HG03103 (cell line): Measurements from ENCODE around the gene TEDC1.

Experiments
- ATAC-seq: cut with Tn5 transposase; IDR thresholded peaks from one replicate; pipeline ENCODE4 v1.9.1; 2021; ENCODE audit warnings: low read depth; ENCODE audit not compliant: unreplicated experiment

Gene TEDC1

DNA sequence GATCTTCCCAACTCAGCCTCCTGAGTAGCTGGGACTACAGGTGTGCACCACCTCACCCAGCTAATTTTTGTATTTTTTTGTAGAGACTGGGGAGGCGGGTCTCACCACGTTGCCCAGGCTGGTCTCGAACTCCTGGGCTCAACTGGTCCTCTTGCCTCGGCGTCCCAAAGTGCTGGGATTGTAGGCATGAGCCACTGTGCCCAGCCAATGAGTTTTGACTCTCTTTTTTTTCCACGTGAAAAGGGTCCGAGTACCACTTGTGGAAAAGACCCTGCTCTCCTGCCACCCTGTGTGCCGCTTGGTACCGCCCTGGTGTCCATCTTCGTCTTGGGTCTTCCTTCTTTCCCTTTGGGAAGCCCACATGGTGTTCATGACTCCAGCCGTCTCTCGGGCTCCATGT lies 17.6 kb downstream of the TEDC1 start:
- no peak for ATAC-seq

DNA sequence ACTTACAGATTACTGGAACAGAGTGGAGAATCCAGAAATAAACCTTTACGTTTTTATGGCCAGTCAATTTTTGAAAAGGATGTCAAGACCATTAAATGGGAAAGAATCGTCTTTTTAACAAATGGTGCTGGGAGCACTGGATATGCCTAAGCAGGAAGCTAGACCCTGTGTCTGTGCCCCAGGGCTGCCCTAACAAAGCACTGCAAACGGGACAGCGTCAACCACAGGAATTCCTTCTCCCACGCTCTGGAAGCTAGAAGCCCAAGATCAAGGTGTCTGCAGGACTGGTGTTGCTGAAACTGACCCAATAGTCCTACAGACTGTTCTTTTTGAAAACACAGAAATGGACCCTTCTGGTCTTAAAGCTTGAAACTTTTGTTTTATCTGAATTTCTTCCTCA lies 26.1 kb downstream of the TEDC1 start:
- no peak for ATAC-seq

DNA sequence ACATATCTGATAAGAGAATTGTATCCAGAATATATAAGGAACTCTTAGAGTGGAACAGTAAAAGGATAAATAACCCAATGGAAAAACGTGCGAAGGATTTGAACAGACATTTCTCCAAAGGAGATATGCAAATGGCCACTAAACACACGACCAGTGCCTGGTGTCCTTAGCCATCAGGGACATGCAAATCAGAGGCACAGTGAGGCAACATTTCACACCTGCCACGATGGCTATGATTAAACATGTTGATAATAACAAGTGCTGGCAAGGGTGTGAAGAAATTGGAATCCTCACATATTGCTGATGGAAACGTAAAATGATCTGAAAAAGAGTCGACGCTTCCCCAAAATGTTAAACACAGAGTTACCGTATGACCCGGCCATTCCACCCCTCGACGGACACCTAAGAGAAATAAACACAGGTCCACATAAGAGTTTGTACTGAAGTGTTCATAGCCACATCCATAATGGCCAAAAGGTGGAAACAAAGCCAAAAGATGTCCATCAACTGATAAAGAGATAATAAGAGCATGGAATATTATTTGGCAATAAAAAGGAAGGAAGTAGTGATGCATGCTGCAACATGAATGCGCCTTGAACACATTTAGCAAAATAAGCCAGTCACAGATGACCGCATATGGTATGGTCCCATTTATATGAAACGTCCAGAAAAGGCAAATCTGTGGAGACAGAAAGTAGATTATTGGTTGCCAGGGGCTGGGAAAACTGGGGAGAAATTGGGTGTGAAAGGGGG lies 29.1 kb downstream of the TEDC1 start:
- no peak for ATAC-seq

DNA sequence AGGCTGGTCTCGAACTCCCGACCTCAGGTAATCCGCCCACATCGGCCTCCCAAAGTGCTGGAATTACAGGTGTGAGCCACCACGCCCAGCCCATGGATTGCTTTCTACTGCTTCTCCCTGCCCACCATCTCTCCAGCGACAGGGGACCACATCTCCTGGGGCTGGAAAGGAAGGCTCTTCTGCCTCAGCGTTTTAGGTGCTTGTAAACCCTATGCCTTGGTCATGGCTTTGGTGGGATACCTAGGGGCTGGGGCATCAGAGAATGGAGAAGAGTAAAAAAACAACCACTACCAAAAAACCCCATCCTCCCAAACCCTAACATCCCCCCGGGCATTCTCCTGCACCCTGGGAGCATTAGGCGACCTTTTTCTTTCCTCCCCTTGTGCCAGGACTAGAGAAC lies 34.3 kb downstream of the TEDC1 start:
- ATAC-seq: no peak

DNA sequence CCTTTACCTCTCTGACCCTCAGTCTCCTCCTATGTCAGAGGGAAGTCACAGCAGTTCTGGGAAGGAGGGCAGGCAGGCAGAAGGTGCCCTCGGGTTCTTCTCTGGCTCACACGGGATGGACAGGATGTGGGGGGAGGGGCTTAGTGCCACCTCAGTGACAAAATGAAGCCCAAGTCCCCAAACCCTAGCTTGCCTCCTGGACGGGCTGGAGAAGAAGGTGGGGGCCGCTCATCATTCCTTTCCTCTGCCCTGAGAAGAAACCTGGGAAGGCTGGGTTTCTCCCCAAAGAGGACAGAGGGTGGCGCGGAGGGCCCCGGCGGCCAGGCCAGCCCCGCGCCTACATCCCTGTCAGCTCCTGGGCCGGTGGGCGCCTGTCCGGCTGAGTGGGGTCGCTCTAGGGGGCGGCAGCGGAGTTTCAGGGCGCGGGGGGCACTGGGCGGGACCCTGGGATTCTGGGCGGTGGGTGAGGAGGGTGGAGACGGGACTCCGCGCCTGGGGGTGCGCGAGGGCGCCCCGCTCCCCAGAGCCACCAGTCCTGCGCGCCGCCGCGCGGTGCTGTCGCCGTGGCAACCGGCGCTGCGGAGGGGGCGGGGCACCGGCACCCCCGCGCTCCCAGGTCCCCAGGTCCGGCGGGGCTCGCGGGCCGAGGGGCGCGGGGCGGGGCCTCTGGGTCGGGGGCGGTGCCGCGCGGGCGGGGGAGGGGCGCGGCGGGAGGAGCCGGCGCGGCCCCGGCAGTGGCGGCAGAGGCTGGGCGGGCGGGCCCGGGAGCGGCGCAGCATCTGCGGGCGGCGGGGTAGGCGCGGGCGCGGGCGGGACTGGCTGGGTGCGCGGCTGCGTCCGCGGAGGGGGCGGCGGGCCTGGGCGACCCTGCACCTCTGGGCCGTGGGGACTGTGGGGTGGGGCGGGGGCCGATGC lies 35.1 kb downstream of the TEDC1 start, which contains the start of gene TMEM121:
TMEM121 (plus strand) TSS at position 723 of the 915 bp plus-strand sequence. CDS start 2,252 bp downstream, outside the sequence.
- no peak for ATAC-seq

DNA sequence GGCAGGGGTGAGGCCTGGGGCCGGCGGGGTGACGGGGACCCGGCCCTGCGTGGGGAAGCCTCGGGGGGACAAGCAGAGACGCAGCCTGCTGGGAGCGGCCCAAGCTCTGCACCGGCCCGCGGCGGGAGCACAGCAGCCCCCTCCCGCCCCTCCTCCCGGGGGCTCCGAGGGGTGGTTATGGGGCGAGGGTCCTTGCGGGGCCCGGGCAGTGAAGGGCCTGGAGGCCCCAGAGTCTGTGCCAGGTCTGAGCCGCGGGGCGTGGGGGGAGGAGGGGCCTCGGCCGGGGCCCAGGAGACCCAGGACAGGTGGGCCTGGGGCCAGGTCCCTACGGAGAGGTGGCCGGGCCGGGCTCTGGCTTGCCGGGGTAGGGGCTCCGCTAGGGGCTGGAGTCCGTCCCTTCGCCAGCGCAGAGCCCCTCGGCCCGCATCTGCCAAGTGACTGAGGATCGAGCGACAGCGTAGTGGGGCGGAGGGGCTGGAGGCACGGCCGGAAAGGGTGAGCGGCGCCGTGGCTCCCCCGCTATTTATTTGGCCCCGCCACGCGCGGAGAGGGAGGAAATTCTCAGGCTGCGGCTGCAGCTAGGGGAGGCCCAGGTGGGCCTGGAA lies 35.8 kb downstream of the TEDC1 start:
- ATAC-seq: no peak

DNA sequence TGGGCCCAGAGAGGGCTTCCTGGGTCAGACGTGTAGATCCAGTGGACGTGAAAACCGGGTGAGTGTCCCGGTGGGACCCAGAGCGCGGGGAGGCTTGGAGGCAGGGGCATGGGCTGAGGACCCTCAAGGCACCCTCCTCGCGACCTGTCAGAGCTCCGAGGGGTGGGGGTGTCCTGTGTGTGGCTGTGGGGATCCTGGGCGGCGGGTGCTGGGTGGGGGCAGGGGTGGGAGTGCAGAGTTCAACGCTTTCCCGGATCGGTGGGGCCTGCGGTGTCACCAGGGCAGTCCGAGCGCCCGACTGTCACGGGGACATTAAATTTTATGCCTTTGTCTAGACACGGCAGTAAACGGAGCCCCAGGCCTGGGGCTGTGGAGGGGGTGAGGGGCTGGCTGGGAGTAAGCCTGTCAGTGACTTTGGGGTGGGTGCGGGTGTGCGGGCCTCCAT lies 36.4 kb downstream of the TEDC1 start:
- no peak for ATAC-seq

DNA sequence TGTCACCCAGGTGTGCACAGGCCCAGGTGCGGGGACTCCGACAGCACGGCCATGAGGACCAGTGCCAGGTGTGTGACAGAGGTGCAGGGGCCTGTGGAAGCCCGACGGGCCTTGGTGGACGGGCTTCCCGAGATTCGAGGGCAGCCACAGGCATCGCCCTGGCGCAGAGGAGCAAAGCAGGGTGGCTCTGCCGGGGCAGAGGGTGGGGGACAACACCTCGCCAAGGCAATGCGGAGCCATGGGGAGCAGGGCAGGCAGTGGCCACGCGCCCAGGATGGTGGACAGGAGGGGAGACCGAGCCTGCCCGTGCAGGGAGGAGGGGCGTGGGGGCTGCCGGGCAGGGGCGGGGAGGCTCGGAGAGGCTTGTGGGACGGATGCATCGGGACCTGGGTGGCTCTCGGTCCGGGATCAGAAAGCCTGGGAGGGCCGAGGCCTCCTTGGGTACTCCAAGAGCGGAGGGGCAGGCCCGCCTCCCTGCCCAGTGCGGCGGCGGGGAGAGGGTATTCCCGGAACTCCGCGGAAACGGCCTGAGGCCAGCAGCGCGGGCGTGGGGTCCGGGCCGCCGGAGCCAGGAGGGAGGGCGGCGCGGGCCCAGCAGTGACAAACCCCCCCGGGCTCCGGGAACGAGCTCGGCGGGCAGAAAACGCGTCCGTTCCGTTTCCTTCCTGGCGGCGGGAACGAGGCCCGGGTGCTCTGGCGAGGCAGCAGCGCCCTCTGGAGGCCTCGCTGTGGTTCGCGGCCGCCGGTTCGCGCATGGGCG lies 37.0 kb downstream of the TEDC1 start:
- no peak for ATAC-seq

DNA sequence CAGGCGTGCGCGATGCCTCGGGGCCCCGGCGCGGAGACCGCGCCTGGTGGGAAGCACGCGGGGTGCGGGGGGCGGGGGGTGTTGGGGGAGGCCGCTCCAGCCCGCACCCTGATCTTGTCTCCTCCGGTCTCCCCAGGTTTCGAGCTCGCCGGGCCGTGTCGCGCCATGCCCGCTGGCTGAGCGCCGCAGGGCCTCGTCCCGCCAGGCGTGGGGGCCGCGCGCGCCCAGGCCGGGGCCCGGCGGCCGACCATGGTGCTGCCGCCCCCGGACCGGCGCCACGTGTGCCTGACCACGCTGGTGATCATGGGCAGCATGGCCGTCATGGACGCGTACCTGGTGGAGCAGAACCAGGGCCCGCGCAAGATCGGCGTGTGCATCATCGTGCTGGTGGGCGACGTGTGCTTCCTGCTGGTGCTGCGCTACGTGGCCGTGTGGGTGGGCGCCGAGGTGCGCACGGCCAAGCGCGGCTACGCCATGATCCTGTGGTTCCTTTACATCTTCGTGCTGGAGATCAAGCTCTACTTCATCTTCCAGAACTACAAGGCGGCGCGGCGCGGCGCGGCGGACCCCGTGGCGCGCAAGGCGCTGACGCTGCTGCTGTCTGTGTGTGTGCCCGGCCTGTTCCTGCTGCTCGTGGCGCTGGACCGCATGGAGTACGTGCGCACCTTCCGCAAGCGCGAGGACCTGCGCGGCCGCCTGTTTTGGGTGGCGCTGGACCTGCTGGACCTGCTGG lies 37.7 kb downstream of the TEDC1 start:
- no peak for ATAC-seq

DNA sequence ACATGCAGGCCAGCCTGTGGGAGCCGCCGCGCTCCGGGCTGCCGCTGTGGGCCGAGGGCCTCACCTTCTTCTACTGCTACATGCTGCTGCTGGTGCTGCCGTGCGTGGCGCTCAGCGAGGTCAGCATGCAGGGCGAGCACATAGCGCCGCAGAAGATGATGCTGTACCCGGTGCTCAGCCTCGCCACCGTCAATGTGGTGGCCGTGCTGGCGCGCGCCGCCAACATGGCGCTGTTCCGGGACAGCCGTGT lies 38.2 kb downstream of the TEDC1 start:
- ATAC-seq: no peak

DNA sequence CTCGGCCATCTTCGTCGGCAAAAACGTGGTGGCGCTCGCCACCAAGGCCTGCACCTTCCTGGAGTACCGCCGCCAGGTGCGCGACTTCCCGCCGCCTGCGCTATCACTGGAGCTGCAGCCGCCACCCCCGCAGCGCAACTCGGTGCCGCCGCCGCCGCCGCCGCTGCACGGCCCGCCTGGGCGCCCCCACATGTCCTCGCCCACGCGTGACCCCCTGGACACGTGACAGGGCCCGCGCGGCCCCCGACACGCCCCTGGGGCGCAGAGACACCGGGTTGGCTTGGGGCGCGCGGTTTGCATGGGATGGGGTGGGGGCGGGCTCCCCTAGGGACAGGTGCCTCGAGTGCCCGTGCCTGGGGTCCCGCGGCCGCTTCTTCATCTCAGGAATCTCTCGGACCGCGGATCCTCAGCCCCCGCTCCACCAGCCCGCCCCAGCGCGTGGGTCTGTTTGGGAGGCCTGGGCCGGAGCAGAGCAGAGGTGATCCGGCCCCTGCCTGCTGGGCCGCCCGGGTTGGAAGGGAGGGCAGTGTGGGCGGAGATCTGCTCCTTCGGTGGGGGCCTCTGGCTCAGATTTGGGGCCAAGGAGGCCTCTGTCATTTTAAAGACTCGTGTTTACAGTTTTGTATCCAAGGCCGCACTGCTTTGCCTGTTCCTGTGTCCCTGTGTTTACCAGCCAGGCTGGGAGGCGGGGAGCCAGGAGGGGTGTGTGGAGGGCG lies 38.7 kb downstream of the TEDC1 start:
- ATAC-seq: no peak

DNA sequence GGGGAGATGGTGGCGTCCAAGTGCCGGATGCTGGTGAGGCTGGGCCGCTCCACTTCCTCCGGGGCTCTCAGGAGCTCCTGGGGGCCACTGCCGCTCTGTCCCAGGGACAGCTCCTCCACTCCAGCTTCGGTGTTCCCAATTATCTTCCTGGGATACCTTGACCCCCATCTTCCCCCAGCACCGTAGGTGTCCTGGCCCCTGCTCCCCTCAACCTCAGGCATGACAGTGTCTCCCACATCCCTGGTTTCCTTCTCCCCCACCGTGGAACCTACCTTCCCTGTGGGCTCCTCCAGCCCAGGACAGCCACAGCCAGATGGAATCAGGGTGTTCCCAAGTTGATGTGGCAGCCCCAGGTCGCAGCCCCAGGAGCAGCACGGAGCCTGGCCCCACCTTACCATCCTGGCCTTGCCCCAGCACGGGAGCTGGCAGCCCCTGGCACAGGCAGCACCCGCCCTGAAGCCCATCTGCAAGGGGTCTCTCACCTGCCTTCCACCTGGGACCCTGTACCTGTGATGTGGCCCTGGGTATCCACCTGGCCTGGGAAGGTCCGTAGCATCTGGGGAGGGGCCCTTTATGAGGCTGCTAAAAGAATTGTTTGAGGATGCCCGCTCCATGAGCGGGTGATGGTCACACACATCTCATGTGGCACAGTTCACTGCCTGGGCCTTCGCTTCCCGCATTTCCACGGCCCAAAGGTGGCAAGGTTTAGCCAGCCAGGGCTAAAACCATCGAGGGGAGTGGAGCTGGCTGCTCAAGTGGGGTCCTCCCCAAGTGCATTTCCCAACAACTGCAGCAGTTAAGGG lies 39.4 kb downstream of the TEDC1 start:
- ATAC-seq: no peak

DNA sequence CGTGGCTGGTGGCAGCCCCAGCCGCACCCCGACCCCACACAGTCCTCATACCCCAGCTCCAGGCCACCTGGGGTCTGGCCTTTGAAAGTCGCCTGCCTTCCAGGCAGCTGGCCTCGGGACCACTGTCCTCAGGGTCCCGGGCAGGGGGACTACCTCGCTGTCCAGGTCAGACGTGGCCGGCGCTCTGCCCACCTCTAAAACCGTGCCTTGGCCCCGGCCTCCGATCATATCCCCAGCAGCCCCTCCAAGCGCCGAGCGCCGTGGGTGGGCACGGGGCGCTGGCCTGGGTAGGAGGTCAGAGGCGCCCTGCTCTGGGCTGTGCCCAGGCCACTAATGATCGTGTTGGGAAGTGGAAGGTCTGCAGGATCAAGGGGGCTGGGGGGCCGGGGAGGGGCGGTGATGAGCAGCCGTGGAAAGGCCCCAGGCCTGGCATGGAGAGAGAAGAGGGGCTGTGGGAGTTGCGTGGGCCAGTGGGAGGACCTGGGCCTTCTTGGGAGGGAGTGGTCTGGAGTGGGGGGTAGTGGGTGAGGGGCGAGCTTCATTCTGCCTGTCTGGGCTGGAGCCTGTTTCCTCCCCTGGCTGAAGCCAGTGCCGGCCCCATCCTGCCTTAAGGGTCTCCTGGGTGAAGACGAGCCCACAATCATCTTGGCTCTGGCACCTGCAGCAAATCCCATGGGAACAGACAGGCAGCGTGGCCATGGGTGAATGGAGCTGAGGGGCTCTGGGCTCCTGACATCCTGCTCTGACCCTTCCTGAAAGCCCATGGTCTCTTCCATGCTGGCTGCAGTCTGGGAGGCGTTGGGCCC lies 40.2 kb downstream of the TEDC1 start:
- ATAC-seq: no peak

DNA sequence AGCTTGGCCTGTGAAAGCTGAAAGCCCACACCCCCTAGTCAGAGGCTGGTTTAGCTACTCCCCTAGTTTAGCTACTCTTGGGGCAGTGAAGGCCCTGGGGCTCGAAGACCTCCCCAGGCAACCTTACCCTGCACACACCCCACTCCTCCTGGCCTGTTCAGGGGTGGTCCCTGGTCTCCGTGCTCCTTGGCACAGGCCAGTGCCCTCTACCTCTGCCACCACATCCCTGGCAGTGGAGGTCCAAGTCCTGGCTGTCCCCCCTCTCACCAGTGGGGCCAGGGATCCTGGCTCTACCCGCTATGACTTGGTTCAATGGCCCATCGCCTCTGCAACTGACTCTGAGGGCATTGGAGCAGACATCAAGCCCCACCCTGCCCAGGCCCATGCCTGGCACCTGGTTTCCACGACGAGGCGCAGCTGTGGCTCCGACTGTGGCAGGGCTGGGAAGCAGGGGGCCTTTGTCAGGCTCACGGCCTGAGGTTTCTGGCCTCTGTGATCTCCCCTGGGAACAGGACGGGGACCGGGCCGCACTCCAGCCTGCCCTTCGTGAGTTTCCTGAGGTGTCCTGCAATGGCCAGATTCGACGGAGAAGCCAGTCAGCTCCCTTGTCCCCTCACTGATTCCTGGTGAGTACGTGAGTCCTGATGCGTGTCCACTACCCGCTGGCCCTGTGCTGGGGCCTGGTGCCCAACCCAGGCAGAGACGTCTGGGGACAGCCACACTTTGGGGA lies 41.0 kb downstream of the TEDC1 start:
- no peak for ATAC-seq

DNA sequence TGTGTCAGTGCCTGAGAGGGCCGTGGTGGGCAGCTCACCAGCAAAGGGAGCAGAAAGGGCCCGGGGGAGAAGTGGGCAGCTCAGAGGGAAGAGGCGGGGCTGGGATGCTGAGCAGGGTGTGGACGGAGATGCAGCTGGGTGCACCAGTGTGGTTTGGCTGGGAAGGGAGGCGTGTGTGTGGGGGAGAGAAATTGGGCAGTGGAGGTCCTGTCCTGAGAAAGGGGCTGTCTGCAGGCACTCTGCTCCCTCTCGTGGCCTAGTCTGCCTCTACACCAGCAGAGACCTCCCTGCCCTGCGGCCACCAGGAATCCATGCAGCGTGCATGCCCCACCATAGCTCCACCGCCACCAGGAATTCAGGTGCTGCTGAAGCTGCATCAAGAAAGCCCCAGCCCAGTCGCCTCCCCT lies 41.7 kb downstream of the TEDC1 start:
- no peak for ATAC-seq

DNA sequence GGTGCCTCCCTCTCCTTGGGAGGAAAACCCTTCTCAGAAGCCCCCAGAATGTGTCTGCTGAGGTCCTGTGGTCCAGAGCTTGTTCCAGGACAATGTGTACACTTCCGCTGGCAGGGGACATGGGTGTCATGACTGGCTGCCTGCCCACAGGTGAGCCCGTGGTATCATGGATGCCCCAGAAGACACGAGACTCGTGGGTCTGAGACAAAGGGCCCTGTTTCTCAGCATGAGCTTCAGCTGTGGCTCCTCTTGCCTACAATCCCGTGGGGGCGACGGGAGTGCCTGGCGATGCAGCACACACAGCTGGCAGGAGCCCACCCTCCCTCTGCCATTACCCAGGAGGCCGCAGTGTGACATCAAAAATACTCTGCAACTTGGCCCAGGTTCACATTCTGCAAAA lies 42.3 kb downstream of the TEDC1 start:
- no peak for ATAC-seq

DNA sequence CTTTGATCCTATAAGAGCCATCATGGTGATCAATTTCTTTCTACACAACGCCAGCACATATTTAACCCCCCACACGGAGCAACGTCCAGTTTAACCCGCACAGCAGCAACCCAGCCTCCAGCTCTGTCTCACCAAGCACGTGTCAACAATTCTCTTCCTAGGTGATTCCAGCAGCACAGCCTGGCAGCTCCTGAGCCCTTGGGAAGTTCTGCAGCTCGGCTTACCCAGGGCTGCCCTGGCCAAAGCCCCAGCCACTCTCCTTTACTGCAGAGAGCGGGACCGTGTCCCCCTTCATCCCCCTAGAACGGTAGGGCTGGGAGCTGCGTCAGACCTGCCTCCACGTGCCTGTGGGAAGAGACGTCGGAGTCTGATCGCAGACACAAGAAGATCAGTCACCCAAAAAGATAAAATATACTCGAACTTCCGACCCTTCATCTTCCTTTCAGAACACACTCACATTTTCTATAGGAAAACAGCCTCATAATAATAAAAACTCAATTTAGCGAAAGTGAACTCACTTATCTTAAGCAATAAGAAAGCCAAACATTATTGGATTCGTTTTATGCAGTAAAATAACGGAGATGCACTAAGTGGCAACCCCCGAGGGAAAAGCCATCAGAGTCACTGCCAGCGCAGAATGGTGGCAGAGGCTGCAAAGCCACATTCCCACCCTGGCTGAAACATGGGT lies 42.9 kb downstream of the TEDC1 start:
- no peak for ATAC-seq
